GM19372 (cell line): ENCODE data around the gene PARD3B.

ENCODE experiments used
- ATAC-seq: cut with Tn5 transposase; IDR thresholded peaks from one replicate; pipeline ENCODE4 v1.9.1; 2021; ENCODE audit warnings: mild to moderate bottlenecking, low read depth, moderate library complexity; ENCODE audit not compliant: unreplicated experiment

Gene PARD3B

GRCh38 chr2:205596581-205596980 lies 1051.3 kb downstream of the PARD3B start:
- ATAC-seq: no peak

- no peak for ATAC-seq
Observed at GRCh38 chr2:205605638-205606304, 1060.5 kb downstream of the PARD3B start.

- ATAC-seq: no peak
Observed at GRCh38 chr2:205607146-205607545, 1061.9 kb downstream of the PARD3B start.

- ATAC-seq: no peak
Observed at GRCh38 chr2:205609113-205609512, 1063.8 kb downstream of the PARD3B start.

- ATAC-seq: no peak
Observed at GRCh38 chr2:205610437-205610836, 1065.2 kb downstream of the PARD3B start.

GRCh38 chr2:205612636-205613035 lies 1067.4 kb downstream of the PARD3B start:
- ATAC-seq: no peak

- ATAC-seq: no peak
Observed at GRCh38 chr2:205613970-205614559, 1068.8 kb downstream of the PARD3B start.

- ATAC-seq: no peak
Observed at GRCh38 chr2:205614965-205615364, 1069.7 kb downstream of the PARD3B start.

GRCh38 chr2:205617905-205618304 lies 1072.6 kb downstream of the PARD3B start:
- no peak for ATAC-seq

- ATAC-seq: no peak
Observed at GRCh38 chr2:205619600-205619999, 1074.3 kb downstream of the PARD3B start.

- ATAC-seq: no peak
Observed at GRCh38 chr2:205627085-205627484, 1081.8 kb downstream of the PARD3B start.

GRCh38 chr2:205628422-205628821 lies 1083.1 kb downstream of the PARD3B start:
- no peak for ATAC-seq

- ATAC-seq: no peak
Observed at GRCh38 chr2:205629091-205629776, 1084.0 kb downstream of the PARD3B start.

GRCh38 chr2:205633994-205634393 lies 1088.7 kb downstream of the PARD3B start:
- no peak for ATAC-seq

- ATAC-seq: no peak
Observed at GRCh38 chr2:205636549-205637319, 1091.5 kb downstream of the PARD3B start.

- no peak for ATAC-seq
Observed at GRCh38 chr2:205637320-205637602, 1092.0 kb downstream of the PARD3B start.

GRCh38 chr2:205637779-205638503 lies 1092.7 kb downstream of the PARD3B start:
- ATAC-seq: no peak

GRCh38 chr2:205640716-205641115 lies 1095.4 kb downstream of the PARD3B start:
- no peak for ATAC-seq

GRCh38 chr2:205642599-205643356 lies 1097.5 kb downstream of the PARD3B start:
- ATAC-seq: no peak

- ATAC-seq: no peak
Observed at GRCh38 chr2:205643391-205643885, 1098.2 kb downstream of the PARD3B start.
